ENCODE data around the gene MTA2. TPM values are rescaled to one million over a fixed set of nuclear protein-coding genes. Genes with fewer than 3 reads are reported as not detected.
A peak's percentile ranks its signal among the peaks of the same experiment; 100 is the strongest.

MTA2 gene
- total and polyA plus RNA-seq, 2 of the 8 experiments (the other 6 are each of a cell fraction or from before 2014, with no cell fraction given), result 25.7 to 114 TPM

DNA sequence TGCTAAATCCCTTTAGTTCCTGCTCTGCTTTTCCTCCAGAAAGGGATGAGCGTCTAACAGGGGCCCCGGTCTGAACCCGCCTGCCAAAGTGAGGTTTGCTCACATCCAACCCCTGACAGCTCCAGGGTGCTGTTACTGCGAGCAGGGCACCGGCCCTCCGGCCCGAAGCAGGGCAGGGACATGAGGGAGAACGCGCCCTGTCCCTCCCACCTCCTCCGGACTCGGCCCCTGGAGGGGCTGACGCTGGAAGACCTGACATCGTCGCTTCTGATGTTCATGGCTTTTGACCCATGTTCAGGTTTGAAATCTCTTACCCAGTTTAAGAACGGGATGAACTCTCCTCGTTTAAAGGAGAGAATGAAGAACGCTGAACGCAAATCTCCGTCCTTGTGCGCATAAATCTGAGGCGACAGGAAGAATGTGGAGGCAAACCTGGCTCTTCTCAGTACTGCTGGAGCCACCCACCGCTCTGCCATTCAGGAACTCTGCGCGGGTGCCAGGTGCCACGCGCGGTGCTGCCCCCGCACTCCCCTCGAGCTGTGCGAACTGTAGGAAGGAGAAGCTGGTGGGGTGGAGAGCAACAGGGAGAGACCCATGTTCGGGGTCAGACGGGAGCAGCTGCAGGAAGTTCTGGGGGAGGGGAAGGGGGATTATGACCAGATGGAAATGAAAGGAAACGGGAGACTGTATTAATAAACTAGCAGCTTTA, 27.1 kb downstream of the MTA2 start:
- WGBS, 2 experiments (ENCODE audit: extremely low coverage in 1 of 2, insufficient coverage in 1 of 2, insufficient read length in 1 of 2, insufficient replicate concordance in 2 of 2, low coverage in 1 of 2, low lambda C conversion rate in 2 of 2, missing lambda C conversion rate in 1 of 2), result 21% methylated on average over 33 of the region's 33 CpGs; no CpG with 5 or more reads in 1 of the 2 experiments
- no peak for DNase-seq (ENCODE audit: low read depth in 1 of 2, low spot score in 2 of 2)
- peak overlapping the region; percentile 34 for H4K91ac ChIP-seq (replicated peaks; ENCODE audit: insufficient read length, low read length)
- peaks cover 28 to 47% (median 41%) of the 10 kb centered on the region in 4 experiments for H3K36me3 ChIP-seq (ENCODE audit: control insufficient read depth in 2 of 4, insufficient read depth in 4 of 4, low read length in 3 of 4)
- H4K5ac ChIP-seq (ENCODE audit: insufficient read length, low read depth, low read length), result peak overlapping the region; percentile 50
- no peaks in the 10 kb centered on the region for H3K9me3 ChIP-seq (ENCODE audit: insufficient read depth in 2 of 2, low read depth in 1 of 2, low read length in 1 of 2)
- peaks cover 0 to 39% of the 10 kb centered on the region in 2 experiments for H3K79me2 ChIP-seq (ENCODE audit: control insufficient read depth in 1 of 2, insufficient read depth in 2 of 2, low read length in 2 of 2)
- ChIA-PET CTCF (ENCODE audit: partially characterized antibody) (interaction anchor here (0.6 to 1.9 kb wide), 16 partner anchors 11 to 190 kb away, joined by 3 to 11 read pairs (median 4); partner anchors contain the start of genes EML3 and MTA2), POLR2A (ENCODE audit: partially characterized antibody) (interaction anchor here (0.7 to 20.7 kb wide), 49 partner anchors 8 to 998 kb away, joined by 3 to 336 read pairs (median 4); partner anchors contain the start of genes B3GAT3, BSCL2, C11orf98 and CSKMT)
- H3K56ac ChIP-seq (replicated peaks; ENCODE audit: insufficient read length, low read depth, low read length), result peak overlapping the region; percentile 13
- H3K27me3 ChIP-seq (replicated peaks in 1 of 4; ENCODE audit: control insufficient read depth in 3 of 4, extremely low read depth in 1 of 4, insufficient read depth in 3 of 4, low read length in 3 of 4), result no peaks in the 10 kb centered on the region
- H3K4me3 ChIP-seq (ENCODE audit: extremely low read depth in 1 of 4, insufficient read depth in 2 of 4, low read depth in 3 of 4, low read length in 4 of 4), result peak overlapping the region; percentile 50 to 93 (median 84)
- no peak overlapping the region for H2AFZ ChIP-seq (ENCODE audit: low read length)
- peaks cover 0 to 16% of the 10 kb centered on the region in 2 experiments for H4K20me1 ChIP-seq (replicated peaks in 1 of 2; ENCODE audit: control insufficient read depth in 1 of 2, insufficient read depth in 2 of 2, low read length in 2 of 2)
- FAIRE-seq, result no peak
- H3K79me1 ChIP-seq (ENCODE audit: low read depth, low read length), result 0 out of 2 replicates have a peak, but pooled peaks cover 4% of the 10 kb centered on the region
- H3K4me1 ChIP-seq (replicated peaks in 1 of 4; ENCODE audit: control insufficient read depth in 3 of 4, insufficient read depth in 4 of 4, low read length in 3 of 4), result peaks cover 0 to 11% (median 7%) of the 10 kb centered on the region in 4 experiments; a peak in 4 of 7 replicates
- peaks cover 13% of the 10 kb centered on the region for H3K23me2 ChIP-seq (ENCODE audit: low read depth, low read length)
- H2BK15ac ChIP-seq (ENCODE audit: low read length), result no peak overlapping the region
- peak overlapping the region; percentile 57; the same call in 1 of the 2 replicates for H3K27ac ChIP-seq (ENCODE audit: low read depth, low read length)
- H2BK20ac ChIP-seq (ENCODE audit: low read length), result no peak overlapping the region
- H2BK120ac ChIP-seq (replicated peaks; ENCODE audit: low read depth, low read length), result no peak overlapping the region
- H3K4me2 ChIP-seq (ENCODE audit: insufficient read depth in 1 of 2, low read depth in 2 of 2, low read length in 2 of 2), result peak overlapping the region; percentile 79 to 85
- peak overlapping the region; percentile 65 for H3K4ac ChIP-seq (replicated peaks; ENCODE audit: insufficient read length, low read depth, low read length)
- H2BK12ac ChIP-seq (ENCODE audit: low read depth, low read length), result no peak overlapping the region
- peak overlapping the region; percentile 66 to 86 (median 81) for H3K9ac ChIP-seq (replicated peaks in 1 of 4; ENCODE audit: extremely low read depth in 1 of 4, low read depth in 3 of 4, low read length in 3 of 4)
- no peak overlapping the region for H2BK5ac ChIP-seq (ENCODE audit: low read depth, low read length)
- no peak overlapping the region for H3K23ac ChIP-seq (ENCODE audit: insufficient read length)
- H2AK5ac ChIP-seq (ENCODE audit: low read depth, low read length), result no peak overlapping the region
- no peak overlapping the region for H3K14ac ChIP-seq (ENCODE audit: insufficient read length)
- peak overlapping the region; percentile 25 for H3K18ac ChIP-seq (ENCODE audit: extremely low read depth, low read length)
- no peak overlapping the region; the same call in 1 of the 2 replicates for H4K8ac ChIP-seq (ENCODE audit: extremely low read depth, insufficient read depth, low read length)
- TF ChIP-seq CEBPB (IDR thresholded peaks at IDR 0.05; ENCODE audit: low read depth, low read length) (no peak), HDAC6 (IDR thresholded peaks at IDR 0.05; ENCODE audit: low read depth, low read length) (no peak), YY1 (IDR thresholded peaks at IDR 0.05; ENCODE audit: low read depth, low read length) (no peak), POLR2A (IDR thresholded peaks at IDR 0.05; ENCODE audit: control extremely low read depth in 1 of 2, low read depth in 2 of 2, low read length in 2 of 2) (no peak), NANOG (IDR thresholded peaks at IDR 0.05; ENCODE audit: insufficient read depth, low read depth, low read length, poor library complexity, severe bottlenecking) (no peak), SAP30 (IDR thresholded peaks at IDR 0.05; ENCODE audit: insufficient read depth, insufficient replicate concordance, low read length) (peak; percentile 82), EGR1 (IDR thresholded peaks at IDR 0.05; ENCODE audit: borderline replicate concordance, low read depth, low read length) (no peak), BRCA1 (IDR thresholded peaks at IDR 0.05; ENCODE audit: low read depth, low read length) (no peak), EZH2 (IDR thresholded peaks at IDR 0.05; ENCODE audit: low read depth, low read length, severe bottlenecking) (no peak), GABPA (IDR thresholded peaks at IDR 0.05; ENCODE audit: borderline replicate concordance, insufficient read depth, low read length) (no peak), RNF2 (IDR thresholded peaks at IDR 0.05; ENCODE audit: borderline replicate concordance, low read depth, low read length, missing control alignments, poor library complexity, severe bottlenecking) (no peak)

Measured in H1 (cell line).